T47D (cell line): ENCODE measurements around the gene KAZN.

Source experiments
- DNase-seq, 2 experiments: peaks; one replicate each; pipeline versions ENCODE4 v3.0.0 to v3.0.0-alpha.2; 2011 to 2012; ENCODE audit warnings: low read depth in 1 of 2, low spot score in 1 of 2
- JUND ChIP-seq: IDR thresholded peaks from 2 replicates; pipeline ENCODE4 v1.6.1; 2012; ENCODE audit warnings: low read depth
- in situ Hi-C: cut with HindIII; loops from 2 replicates; pipeline ENCODE4 v1.10.0; 2016; ENCODE audit warnings: low sequenced_read_pairs, low pct_unique_long_range_greater_than_20kb

Gene KAZN

GRCh38 chr1:15020943-15021745 is 422.7 kb downstream of the KAZN start:
- in situ Hi-C loops, result no loop called here
- no peak for DNase-seq
- no peak for TF ChIP-seq JUND

- no peak for TF ChIP-seq JUND
- no peak for DNase-seq
- in situ Hi-C loops, result no loop called here
Observed at GRCh38 chr1:15022048-15022447, 423.6 kb downstream of the KAZN start.

- no peak for TF ChIP-seq JUND
- in situ Hi-C loops, result no loop called here
- DNase-seq, result no peak
Observed at GRCh38 chr1:15023205-15023604, 424.7 kb downstream of the KAZN start.

- DNase-seq, result no peak
- in situ Hi-C loops, result no loop called here
- no peak for TF ChIP-seq JUND
Observed at GRCh38 chr1:15023976-15024375, 425.5 kb downstream of the KAZN start.

- TF ChIP-seq JUND, result no peak
- DNase-seq, result no peak
- in situ Hi-C loops, result no loop called here
Observed at GRCh38 chr1:15026117-15026489, 427.6 kb downstream of the KAZN start.

- in situ Hi-C loops, result no loop called here
- no peak for TF ChIP-seq JUND
- peak; percentile 60 to 70 for DNase-seq
Observed at GRCh38 chr1:15027515-15027986, 429.1 kb downstream of the KAZN start.

- in situ Hi-C loops, result no loop called here
- DNase-seq, result no peak
- TF ChIP-seq JUND, result no peak
Observed at GRCh38 chr1:15028102-15028501, 429.6 kb downstream of the KAZN start.

- no peak for TF ChIP-seq JUND
- in situ Hi-C loops, result no loop called here
- DNase-seq, result no peak
Observed at GRCh38 chr1:15028616-15029015, 430.1 kb downstream of the KAZN start.

- DNase-seq, result no peak
- no peak for TF ChIP-seq JUND
- in situ Hi-C loops, result no loop called here
Observed at GRCh38 chr1:15029036-15029435, 430.6 kb downstream of the KAZN start.

GRCh38 chr1:15029786-15030185 is 431.3 kb downstream of the KAZN start:
- no peak for TF ChIP-seq JUND
- DNase-seq, result no peak
- in situ Hi-C loops, result no loop called here

GRCh38 chr1:15031251-15031933 is 432.9 kb downstream of the KAZN start:
- TF ChIP-seq JUND, result no peak
- no peak for DNase-seq
- in situ Hi-C loops, result no loop called here

- no peak for DNase-seq
- in situ Hi-C loops, result no loop called here
- no peak for TF ChIP-seq JUND
Observed at GRCh38 chr1:15033264-15033663, 434.8 kb downstream of the KAZN start.

GRCh38 chr1:15034656-15035055 is 436.2 kb downstream of the KAZN start:
- in situ Hi-C loops, result no loop called here
- no peak for TF ChIP-seq JUND
- no peak for DNase-seq
